ENCODE results near the gene TPCN2. TPM values are rescaled to one million over a fixed set of nuclear protein-coding genes. Genes with fewer than 3 reads are reported as not detected.

TPCN2 gene
- 8.1 and 9.4 TPM in 2 replicates for total RNA-seq

DNA sequence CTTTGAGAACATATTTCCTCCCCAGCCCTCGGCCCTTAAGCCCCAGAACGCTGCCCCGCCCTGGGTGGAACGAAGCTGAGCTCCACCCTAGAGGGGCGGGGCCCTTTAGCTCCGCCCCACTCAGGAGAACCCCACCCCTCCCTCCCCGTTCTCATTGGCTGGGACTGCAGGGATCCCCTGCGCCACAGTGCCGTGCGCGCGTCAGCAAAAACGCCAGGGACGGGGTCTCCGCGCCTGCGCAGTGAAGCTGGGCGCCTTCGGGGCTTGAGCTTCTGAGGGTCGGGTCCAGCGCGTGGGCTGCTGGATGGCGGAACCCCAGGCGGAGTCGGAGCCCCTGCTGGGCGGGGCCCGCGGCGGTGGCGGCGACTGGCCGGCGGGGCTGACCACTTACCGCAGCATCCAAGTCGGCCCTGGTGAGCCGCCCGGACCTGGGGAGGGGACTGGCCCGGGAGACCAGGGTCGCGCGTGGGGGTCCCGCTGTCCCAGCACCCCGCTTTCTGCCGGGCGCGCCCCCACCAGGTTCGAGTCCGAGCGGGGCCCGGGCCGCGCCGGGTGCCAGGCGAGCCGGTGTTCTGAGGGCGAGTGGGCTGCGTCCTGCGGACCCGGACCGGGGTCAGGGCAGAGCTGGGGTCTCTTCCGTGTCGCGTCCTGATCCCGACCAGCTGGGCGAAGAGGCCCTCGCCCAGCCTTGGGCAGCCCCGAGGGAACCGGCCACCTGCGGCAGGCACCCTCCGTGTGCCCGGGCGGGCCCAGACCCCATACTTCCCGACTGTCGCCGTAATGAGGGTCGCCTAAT is at the start of gene TPCN2:
TPCN2 (plus strand) TSS at position 239 of the 796 bp plus-strand sequence; CDS start at position 305, 66 bp downstream.

GRCh38 chr11:69013009-69013951 is 35.5 kb upstream of the TPCN2 start, which contains the start of gene MRGPRF:
MRGPRF (minus strand) TSS chr11:69013246; CDS start chr11:69009901, 3,345 bp downstream.

GRCh38 chr11:69155302-69156234 is 106.8 kb downstream of the TPCN2 start, which contains the start of gene SMIM38:
SMIM38 (plus strand) TSS chr11:69155935; CDS start chr11:69157847, 1,912 bp downstream.

Other genes starting within 250 kb of the TPCN2 start
- gene CPT1A, start 207.0 kb upstream of the TPCN2 start, total RNA-seq: 17.9 and 24.1 TPM in 2 replicates
- 22.6 and 29.7 TPM in 2 replicates for gene MRPL21, start 145.1 kb upstream of the TPCN2 start, total RNA-seq
- 8.3 and 12.1 TPM in 2 replicates for gene IGHMBP2, start 145.0 kb upstream of the TPCN2 start, total RNA-seq
- gene MRGPRD, start 67.9 kb upstream of the TPCN2 start, total RNA-seq: not detected in 2 replicates
- 13.3 and 15.2 TPM in 2 replicates for gene MRGPRF, start 35.7 kb upstream of the TPCN2 start, total RNA-seq
- not detected in 2 replicates for gene SMIM38, start 107.0 kb downstream of the TPCN2 start, total RNA-seq
- not detected in 2 replicates for gene MYEOV, start 245.2 kb downstream of the TPCN2 start, total RNA-seq